ENCODE measurements around the gene SCFD2. TPM values are rescaled to one million over a fixed set of nuclear protein-coding genes. Genes with fewer than 3 reads are reported as not detected.

The SCFD2 gene
- total and polyA plus RNA-seq, 4 donors = 4.3 to 28.8 (median 7.4) TPM

- Histone ChIP-seq H3K36me3 (ENCODE audit: control insufficient read depth in 4 of 4, insufficient read depth in 3 of 4, low read depth in 1 of 4, low read length in 3 of 4) (no peaks in the 10 kb centered on the region), H3K4me1 (ENCODE audit: control insufficient read depth in 4 of 4, insufficient read depth in 4 of 4, low read length in 3 of 4) (no peaks in the 10 kb centered on the region), H3K9ac (ENCODE audit: low read depth in 1 of 2, low read length in 2 of 2) (no peak overlapping the region), H3K4me3 (ENCODE audit: low read depth in 1 of 3, low read length in 3 of 3) (no peak overlapping the region), H3K27me3 (ENCODE audit: control insufficient read depth in 4 of 4, insufficient read depth in 4 of 4, low read length in 3 of 4) (no peaks in the 10 kb centered on the region), H3K9me3 (ENCODE audit: control insufficient read depth in 4 of 4, low read length in 3 of 4) (no peaks in the 10 kb centered on the region), H3K27ac (ENCODE audit: low read depth in 1 of 2, low read length in 2 of 2) (no peak overlapping the region)
- DNase-seq (ENCODE audit: low spot score) = no peak
- 3% methylated on average over 1 of the region's 1 CpG for WGBS
- TF ChIP-seq, protein P1, sequence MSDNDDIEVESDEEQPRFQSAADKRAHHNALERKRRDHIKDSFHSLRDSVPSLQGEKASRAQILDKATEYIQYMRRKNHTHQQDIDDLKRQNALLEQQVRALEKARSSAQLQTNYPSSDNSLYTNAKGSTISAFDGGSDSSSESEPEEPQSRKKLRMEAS (IDR thresholded peaks at IDR 0.05) = no peak
- TF ChIP-seq CTCF (IDR thresholded peaks at IDR 0.05; ENCODE audit: low read depth, low read length, missing input control) = peak; percentile 62
- no peak for TF ChIP-seq RXRA (IDR thresholded peaks at IDR 0.05)
- peak; percentile 89 to 90 for TF ChIP-seq RAD21 (IDR thresholded peaks at IDR 0.05)
- TF ChIP-seq FOXA2 (IDR thresholded peaks at IDR 0.05) = no peak
Measured at GRCh38 chr4:52983563-52984303, 382.1 kb downstream of the SCFD2 start.

DNA sequence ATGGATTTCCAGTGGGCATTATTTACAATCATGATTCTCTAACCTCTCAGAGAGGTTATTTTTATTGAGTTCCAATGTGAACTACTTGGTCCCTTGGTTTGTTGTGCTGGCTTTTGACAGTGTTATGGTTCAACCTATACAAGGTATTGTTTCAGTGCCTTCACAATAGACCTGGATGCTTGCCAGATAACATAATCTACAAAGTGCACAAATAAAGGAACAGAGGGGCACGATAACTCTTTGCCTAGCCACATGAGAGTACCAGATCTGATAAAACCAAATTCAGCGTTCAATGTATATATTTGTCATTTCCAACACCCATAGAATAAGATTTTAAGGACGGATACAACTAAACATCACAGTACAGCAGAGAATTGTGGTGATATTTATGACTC, 382.9 kb downstream of the SCFD2 start:
- H3K9ac ChIP-seq (ENCODE audit: low read depth in 1 of 2, low read length in 2 of 2) = no peak overlapping the region
- H3K27ac ChIP-seq (ENCODE audit: low read depth in 1 of 2, low read length in 2 of 2) = no peak overlapping the region
- no peak for DNase-seq (ENCODE audit: low spot score)
- no peaks in the 10 kb centered on the region for H3K27me3 ChIP-seq (ENCODE audit: control insufficient read depth in 4 of 4, insufficient read depth in 4 of 4, low read length in 3 of 4)
- H3K4me1 ChIP-seq (ENCODE audit: control insufficient read depth in 4 of 4, insufficient read depth in 4 of 4, low read length in 3 of 4) = no peaks in the 10 kb centered on the region
- H3K4me3 ChIP-seq (ENCODE audit: low read depth in 1 of 3, low read length in 3 of 3) = no peak overlapping the region
- TF ChIP-seq SP1 (IDR thresholded peaks at IDR 0.05) (no peak), GABPA (IDR thresholded peaks at IDR 0.05 in 1 of 2, conservative IDR thresholded peaks at IDR 0.05 in 1 of 2) (no peak), EGR1 (IDR thresholded peaks at IDR 0.05; ENCODE audit: low read depth in 2 of 2) (no peak), FOXA2 (IDR thresholded peaks at IDR 0.05) (no peak), NR2F2 (IDR thresholded peaks at IDR 0.05) (no peak), JUND (IDR thresholded peaks at IDR 0.05) (no peak), YY1 (IDR thresholded peaks at IDR 0.05) (no peak), HNF4G (IDR thresholded peaks at IDR 0.05) (no peak), CTCF (IDR thresholded peaks at IDR 0.05; ENCODE audit: low read depth, low read length, missing input control) (no peak), FOXA1 (IDR thresholded peaks at IDR 0.05) (no peak), RAD21 (IDR thresholded peaks at IDR 0.05) (no peak), HNF4A (conservative IDR thresholded peaks at IDR 0.05) (no peak), RXRA (IDR thresholded peaks at IDR 0.05) (no peak), ZBTB33 (IDR thresholded peaks at IDR 0.05) (no peak), TAF1 (conservative IDR thresholded peaks at IDR 0.05) (no peak)
- TF ChIP-seq, protein P2, sequence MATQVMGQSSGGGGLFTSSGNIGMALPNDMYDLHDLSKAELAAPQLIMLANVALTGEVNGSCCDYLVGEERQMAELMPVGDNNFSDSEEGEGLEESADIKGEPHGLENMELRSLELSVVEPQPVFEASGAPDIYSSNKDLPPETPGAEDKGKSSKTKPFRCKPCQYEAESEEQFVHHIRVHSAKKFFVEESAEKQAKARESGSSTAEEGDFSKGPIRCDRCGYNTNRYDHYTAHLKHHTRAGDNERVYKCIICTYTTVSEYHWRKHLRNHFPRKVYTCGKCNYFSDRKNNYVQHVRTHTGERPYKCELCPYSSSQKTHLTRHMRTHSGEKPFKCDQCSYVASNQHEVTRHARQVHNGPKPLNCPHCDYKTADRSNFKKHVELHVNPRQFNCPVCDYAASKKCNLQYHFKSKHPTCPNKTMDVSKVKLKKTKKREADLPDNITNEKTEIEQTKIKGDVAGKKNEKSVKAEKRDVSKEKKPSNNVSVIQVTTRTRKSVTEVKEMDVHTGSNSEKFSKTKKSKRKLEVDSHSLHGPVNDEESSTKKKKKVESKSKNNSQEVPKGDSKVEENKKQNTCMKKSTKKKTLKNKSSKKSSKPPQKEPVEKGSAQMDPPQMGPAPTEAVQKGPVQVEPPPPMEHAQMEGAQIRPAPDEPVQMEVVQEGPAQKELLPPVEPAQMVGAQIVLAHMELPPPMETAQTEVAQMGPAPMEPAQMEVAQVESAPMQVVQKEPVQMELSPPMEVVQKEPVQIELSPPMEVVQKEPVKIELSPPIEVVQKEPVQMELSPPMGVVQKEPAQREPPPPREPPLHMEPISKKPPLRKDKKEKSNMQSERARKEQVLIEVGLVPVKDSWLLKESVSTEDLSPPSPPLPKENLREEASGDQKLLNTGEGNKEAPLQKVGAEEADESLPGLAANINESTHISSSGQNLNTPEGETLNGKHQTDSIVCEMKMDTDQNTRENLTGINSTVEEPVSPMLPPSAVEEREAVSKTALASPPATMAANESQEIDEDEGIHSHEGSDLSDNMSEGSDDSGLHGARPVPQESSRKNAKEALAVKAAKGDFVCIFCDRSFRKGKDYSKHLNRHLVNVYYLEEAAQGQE (IDR thresholded peaks at IDR 0.05) = no peak
- TF ChIP-seq, protein P3, sequence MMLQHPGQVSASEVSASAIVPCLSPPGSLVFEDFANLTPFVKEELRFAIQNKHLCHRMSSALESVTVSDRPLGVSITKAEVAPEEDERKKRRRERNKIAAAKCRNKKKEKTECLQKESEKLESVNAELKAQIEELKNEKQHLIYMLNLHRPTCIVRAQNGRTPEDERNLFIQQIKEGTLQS (IDR thresholded peaks at IDR 0.05) = no peak
- TF ChIP-seq, protein P1 (IDR thresholded peaks at IDR 0.05) = no peak
- H3K36me3 ChIP-seq (ENCODE audit: control insufficient read depth in 4 of 4, insufficient read depth in 3 of 4, low read depth in 1 of 4, low read length in 3 of 4) = no peaks in the 10 kb centered on the region
- H3K9me3 ChIP-seq (ENCODE audit: control insufficient read depth in 4 of 4, low read length in 3 of 4) = no peaks in the 10 kb centered on the region
- WGBS = 57% methylated on average over 3 of the region's 3 CpGs
